Measurements from ENCODE around the gene ADAM8. TPM values are rescaled to one million over a fixed set of nuclear protein-coding genes. Genes with fewer than 3 reads are reported as not detected.
A peak's percentile ranks its signal among the peaks of the same experiment; 100 is the strongest.

The ADAM8 gene
- total and polyA plus RNA-seq, 12 donors = 0.61 to 7.7 (median 3.8) TPM

DNA sequence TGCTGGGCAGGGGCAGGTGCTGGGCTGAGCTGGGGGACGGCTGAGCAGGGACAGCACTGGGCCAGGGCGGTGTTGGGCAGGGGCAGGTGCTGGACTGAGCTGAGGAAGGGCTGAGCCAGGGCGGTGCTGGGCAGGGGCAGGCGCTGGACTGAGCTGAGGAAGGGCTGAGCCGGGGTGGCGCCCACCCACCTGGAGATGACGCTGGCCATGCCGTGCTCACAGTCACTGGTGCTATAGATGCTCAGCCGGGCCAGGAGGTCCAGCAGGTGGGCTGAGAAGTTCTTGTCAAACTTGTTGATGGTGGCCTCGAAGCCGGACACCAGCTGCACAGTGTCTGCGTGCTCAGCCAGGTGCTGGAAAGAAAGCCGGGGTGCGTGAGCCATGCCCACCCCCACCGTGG is 4.4 kb upstream of the ADAM8 start:
- Histone ChIP-seq H3K27me3 (no peaks in the 10 kb centered on the region), H3K4me1 (replicated peaks in 1 of 2) (peaks cover 0 to 26% of the 10 kb centered on the region in 2 donors), H3K4me3 (no peak overlapping the region), H3K27ac (no peak overlapping the region), H3K36me3 (replicated peaks in 1 of 2) (peaks cover 0 to 61% of the 10 kb centered on the region in 2 donors), H3K9me3 (replicated peaks in 1 of 3) (no peaks in the 10 kb centered on the region)
- intact Hi-C loops (cut with DNase I) = no loop called here
- WGBS, 4 donors = 91 to 95% (median 94%) methylated on average over 9 to 14 of the region's 15 CpGs
- no peak for TF ChIP-seq CTCF (IDR thresholded peaks at IDR 0.05)
- no peak for TF ChIP-seq POLR2A (IDR thresholded peaks at IDR 0.05)
- no peak for DNase-seq

GRCh38 chr10:133280391-133281059 is 3.9 kb upstream of the ADAM8 start:
- WGBS, 4 donors = 87 to 96% (median 93%) methylated on average over 3 to 10 of the region's 10 CpGs
- no peak for TF ChIP-seq POLR2A (IDR thresholded peaks at IDR 0.05)
- TF ChIP-seq CTCF (IDR thresholded peaks at IDR 0.05) = no peak

DNA sequence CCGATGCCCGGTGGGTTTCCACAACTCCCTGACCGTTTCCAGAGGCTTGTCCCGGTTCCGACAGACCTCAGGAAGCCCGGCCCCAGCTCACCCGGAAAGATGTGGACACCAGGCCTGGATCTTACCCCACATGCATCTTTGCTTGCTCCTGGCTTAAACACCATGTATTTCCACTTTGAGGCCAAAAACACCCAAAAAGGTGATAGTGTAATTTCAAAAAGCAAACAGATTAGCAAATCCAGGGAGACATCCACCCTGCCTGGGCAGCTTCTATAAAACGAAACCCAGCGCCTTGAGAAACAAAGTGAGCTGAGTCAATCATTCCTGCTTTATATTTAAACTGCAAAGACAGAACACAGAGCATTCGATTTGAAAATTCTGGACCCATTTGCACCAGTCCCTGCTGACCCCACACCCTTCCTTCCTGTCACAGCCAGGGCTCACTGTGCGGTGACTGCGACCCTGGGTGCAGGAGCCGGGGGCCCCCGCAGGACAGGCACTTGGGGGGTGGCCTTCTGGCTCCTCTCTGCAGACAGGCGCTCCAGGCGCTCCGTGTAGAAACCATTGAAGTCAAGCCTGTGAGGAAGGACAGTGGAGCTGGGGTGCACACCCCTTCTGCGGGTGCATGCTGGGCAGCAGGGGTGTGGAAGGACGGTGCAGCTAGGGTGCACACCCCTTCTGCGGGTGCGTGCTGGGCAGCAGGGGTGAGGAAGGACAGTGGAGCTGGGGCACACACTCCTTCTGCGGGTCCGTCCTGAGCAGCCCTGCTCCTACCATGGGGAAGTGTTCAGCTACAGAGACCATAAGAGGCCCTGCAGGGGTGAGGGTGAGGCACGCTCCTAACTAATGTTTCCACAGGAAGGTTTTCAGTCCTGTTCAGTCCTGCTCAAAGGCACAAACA is 2.9 kb upstream of the ADAM8 start:
- intact Hi-C loops (cut with DNase I) = no loop called here
- Histone ChIP-seq H3K36me3 (replicated peaks in 1 of 2) (peaks cover 0 to 47% of the 10 kb centered on the region in 2 donors), H3K27ac (peak overlapping the region in 2 of 5 donors; percentile 49 to 57), H3K9me3 (replicated peaks in 1 of 3) (no peaks in the 10 kb centered on the region), H3K4me1 (replicated peaks in 1 of 2) (peaks cover 0 to 26% of the 10 kb centered on the region in 2 donors), H3K4me3 (no peak overlapping the region), H3K27me3 (no peaks in the 10 kb centered on the region)
- 74 to 88% (median 82%) methylated on average over 15 to 24 of the region's 24 CpGs for WGBS, 4 donors
- no peak for DNase-seq
- TF ChIP-seq POLR2A (IDR thresholded peaks at IDR 0.05) (no peak), CTCF (IDR thresholded peaks at IDR 0.05) (no peak)

More at GRCh38 chr10:133280391-133281059, 3.9 kb upstream of the ADAM8 start:
- peaks cover 0 to 26% of the 10 kb centered on the region in 2 donors for H3K4me1 ChIP-seq (replicated peaks in 1 of 2)
- H3K4me3 ChIP-seq = no peak overlapping the region
- H3K27me3 ChIP-seq = no peaks in the 10 kb centered on the region
- no peak overlapping the region for H3K27ac ChIP-seq
- no peak for DNase-seq
- H3K36me3 ChIP-seq (replicated peaks in 1 of 2) = peaks cover 0 to 57% of the 10 kb centered on the region in 2 donors
- intact Hi-C loops (cut with DNase I) = no loop called here
- H3K9me3 ChIP-seq (replicated peaks in 1 of 3) = no peaks in the 10 kb centered on the region

DNA sequence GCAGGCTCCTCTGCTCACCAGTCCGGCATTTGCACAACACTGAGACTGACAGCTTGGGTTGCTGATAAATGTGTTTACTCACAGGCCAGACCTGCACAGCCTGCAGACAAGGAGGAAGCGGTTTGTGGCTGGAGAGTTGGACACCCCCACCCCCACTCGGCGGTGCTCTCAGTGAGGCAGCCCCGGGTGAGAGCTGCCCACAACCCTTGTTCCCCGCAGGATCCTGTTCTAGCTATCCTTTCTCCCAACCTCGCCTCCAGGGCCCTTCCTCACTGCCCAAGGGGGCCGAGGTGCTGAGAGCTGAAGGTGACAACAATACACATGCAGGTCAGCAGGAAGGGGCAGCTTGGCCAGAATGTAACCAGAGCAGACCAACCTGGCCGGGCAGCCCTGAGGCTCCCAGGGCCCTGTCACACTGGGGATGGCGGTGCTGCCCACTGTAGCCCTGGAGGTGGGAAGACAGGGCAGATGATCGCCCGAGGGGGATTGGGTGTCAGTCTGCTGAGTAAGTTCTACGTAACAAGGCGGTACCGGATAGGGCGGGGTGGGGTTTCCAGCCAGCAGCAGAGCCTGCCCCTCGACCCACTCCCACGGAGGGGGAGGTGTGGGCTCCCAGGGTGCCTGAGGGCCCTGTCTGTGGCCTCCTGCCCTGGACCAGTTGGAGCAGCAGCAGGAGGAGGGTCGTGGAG is 2.1 kb upstream of the ADAM8 start:
- no peak for TF ChIP-seq CTCF (IDR thresholded peaks at IDR 0.05)
- TF ChIP-seq POLR2A (IDR thresholded peaks at IDR 0.05) = no peak
- Histone ChIP-seq H3K27me3 (no peaks in the 10 kb centered on the region), H3K4me1 (replicated peaks in 1 of 2) (peaks cover 0 to 26% of the 10 kb centered on the region in 2 donors), H3K36me3 (replicated peaks in 1 of 2) (peaks cover 0 to 39% of the 10 kb centered on the region in 2 donors), H3K4me3 (no peak overlapping the region), H3K9me3 (replicated peaks in 1 of 3) (no peaks in the 10 kb centered on the region), H3K27ac (peak overlapping the region in 2 of 5 donors; percentile 49 to 57)
- intact Hi-C loops (cut with DNase I) = no loop called here
- WGBS, 4 donors = 57 to 82% (median 65%) methylated on average over 11 to 19 of the region's 19 CpGs
- DNase-seq = peak in 6 of 7 donors; percentile 47 to 86 (median 56)
